Liver (tissue), 3 donors: Measurements from ENCODE around the gene ANK3.

Experiments
- EGR1 ChIP-seq, 2 donors: IDR thresholded peaks; 2 replicates each; pipeline ENCODE4 v1.6.1; 2016 to 2018; ENCODE audit warnings: antibody characterized with exemption in 2 of 2, low read depth in 2 of 2
- FOXA1 ChIP-seq: IDR thresholded peaks from 2 replicates; pipeline ENCODE4 v1.6.1; 2016; ENCODE audit warnings: antibody characterized with exemption
- GABPA ChIP-seq, 2 donors: IDR thresholded peaks in 1 of 2; conservative IDR thresholded peaks in 1 of 2; 2 replicates each; pipeline ENCODE4 v1.6.1; 2016; ENCODE audit warnings: antibody characterized with exemption in 2 of 2, mild to moderate bottlenecking in 1 of 2, moderate library complexity in 1 of 2
- HNF4G ChIP-seq: IDR thresholded peaks from 2 replicates; pipeline ENCODE4 v1.6.1; 2016; ENCODE audit warnings: antibody characterized with exemption
- RAD21 ChIP-seq, 2 donors: IDR thresholded peaks; 2 replicates each; pipeline ENCODE4 v1.6.1; 2016; ENCODE audit warnings: antibody characterized with exemption in 2 of 2, mild to moderate bottlenecking in 2 of 2
- RXRA ChIP-seq, 2 donors: IDR thresholded peaks; 2 replicates each; pipeline ENCODE4 v1.6.1; 2017 to 2018; ENCODE audit warnings: antibody characterized with exemption in 2 of 2, mild to moderate bottlenecking in 1 of 2
- SP1 ChIP-seq: IDR thresholded peaks from 2 replicates; pipeline ENCODE4 v1.6.1; 2018; ENCODE audit warnings: antibody characterized with exemption, mild to moderate bottlenecking
- TF ChIP-seq, protein P1 (sequence below): IDR thresholded peaks from 2 replicates; pipeline ENCODE4 v1.6.1; 2016; ENCODE audit warnings: antibody characterized with exemption, mild to moderate bottlenecking
- TF ChIP-seq, protein P2 (sequence below): fragments of 150-350 bp; IDR thresholded peaks from 2 replicates; pipeline ENCODE4 v1.5.1; 2017; ENCODE audit warnings: improper control_type of control experiment, low read depth, low read length; ENCODE audit not compliant: missing input control
- TF ChIP-seq, protein P3 (sequence below): IDR thresholded peaks from 2 replicates; pipeline ENCODE4 v1.6.1; 2016; ENCODE audit warnings: antibody characterized with exemption
- donor health status: healthy.
- donor health status: healthy.

DNA sequence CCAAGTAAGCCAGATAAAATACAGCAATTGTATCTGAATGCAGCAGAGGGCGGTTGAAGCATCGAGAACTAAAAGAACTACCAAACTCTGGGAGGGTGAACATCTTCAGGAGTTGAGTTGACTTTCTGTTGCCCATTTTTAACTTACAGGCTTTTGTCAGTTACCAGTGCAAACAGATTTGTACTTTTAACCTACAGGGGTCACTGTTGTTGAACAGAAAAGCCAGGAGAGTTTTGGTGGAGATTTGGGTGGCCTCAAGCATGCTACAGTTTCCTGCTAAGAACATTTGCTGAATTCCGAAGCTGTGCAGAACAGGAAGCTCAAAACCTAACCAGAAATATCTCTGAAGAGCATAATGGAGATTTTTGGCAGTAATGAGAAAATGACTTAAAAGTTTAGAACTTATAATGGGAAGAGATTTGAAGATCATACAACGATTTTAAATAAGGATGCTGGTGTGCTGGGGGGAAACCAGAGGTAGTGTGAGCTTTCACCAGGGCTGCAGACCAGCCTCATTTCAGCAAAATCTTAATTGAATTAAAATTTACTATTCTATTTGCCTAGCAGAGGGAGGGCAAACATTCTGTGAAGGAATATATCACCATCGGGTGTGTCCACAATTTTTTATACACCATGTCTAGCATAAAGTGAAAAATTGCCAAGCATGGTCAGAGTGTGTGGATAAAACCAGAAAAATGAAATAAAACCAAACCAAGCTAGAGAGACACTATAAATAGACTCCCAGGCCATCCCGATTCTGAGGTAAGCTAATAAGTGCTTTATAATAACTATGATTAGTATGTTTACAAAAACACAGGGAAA, 274.7 kb downstream of the ANK3 start:
- TF ChIP-seq, protein P1, sequence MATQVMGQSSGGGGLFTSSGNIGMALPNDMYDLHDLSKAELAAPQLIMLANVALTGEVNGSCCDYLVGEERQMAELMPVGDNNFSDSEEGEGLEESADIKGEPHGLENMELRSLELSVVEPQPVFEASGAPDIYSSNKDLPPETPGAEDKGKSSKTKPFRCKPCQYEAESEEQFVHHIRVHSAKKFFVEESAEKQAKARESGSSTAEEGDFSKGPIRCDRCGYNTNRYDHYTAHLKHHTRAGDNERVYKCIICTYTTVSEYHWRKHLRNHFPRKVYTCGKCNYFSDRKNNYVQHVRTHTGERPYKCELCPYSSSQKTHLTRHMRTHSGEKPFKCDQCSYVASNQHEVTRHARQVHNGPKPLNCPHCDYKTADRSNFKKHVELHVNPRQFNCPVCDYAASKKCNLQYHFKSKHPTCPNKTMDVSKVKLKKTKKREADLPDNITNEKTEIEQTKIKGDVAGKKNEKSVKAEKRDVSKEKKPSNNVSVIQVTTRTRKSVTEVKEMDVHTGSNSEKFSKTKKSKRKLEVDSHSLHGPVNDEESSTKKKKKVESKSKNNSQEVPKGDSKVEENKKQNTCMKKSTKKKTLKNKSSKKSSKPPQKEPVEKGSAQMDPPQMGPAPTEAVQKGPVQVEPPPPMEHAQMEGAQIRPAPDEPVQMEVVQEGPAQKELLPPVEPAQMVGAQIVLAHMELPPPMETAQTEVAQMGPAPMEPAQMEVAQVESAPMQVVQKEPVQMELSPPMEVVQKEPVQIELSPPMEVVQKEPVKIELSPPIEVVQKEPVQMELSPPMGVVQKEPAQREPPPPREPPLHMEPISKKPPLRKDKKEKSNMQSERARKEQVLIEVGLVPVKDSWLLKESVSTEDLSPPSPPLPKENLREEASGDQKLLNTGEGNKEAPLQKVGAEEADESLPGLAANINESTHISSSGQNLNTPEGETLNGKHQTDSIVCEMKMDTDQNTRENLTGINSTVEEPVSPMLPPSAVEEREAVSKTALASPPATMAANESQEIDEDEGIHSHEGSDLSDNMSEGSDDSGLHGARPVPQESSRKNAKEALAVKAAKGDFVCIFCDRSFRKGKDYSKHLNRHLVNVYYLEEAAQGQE: no peak
- no peak for TF ChIP-seq SP1
- TF ChIP-seq GABPA (IDR thresholded peaks at IDR 0.05 in 1 of 2, conservative IDR thresholded peaks at IDR 0.05 in 1 of 2): no peak
- TF ChIP-seq HNF4G: no peak
- TF ChIP-seq, protein P2, sequence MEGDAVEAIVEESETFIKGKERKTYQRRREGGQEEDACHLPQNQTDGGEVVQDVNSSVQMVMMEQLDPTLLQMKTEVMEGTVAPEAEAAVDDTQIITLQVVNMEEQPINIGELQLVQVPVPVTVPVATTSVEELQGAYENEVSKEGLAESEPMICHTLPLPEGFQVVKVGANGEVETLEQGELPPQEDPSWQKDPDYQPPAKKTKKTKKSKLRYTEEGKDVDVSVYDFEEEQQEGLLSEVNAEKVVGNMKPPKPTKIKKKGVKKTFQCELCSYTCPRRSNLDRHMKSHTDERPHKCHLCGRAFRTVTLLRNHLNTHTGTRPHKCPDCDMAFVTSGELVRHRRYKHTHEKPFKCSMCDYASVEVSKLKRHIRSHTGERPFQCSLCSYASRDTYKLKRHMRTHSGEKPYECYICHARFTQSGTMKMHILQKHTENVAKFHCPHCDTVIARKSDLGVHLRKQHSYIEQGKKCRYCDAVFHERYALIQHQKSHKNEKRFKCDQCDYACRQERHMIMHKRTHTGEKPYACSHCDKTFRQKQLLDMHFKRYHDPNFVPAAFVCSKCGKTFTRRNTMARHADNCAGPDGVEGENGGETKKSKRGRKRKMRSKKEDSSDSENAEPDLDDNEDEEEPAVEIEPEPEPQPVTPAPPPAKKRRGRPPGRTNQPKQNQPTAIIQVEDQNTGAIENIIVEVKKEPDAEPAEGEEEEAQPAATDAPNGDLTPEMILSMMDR: peak; percentile 53
- no peak for TF ChIP-seq RXRA (IDR thresholded peaks at IDR 0.05)
- no peak for TF ChIP-seq EGR1 (IDR thresholded peaks at IDR 0.05; ENCODE audit: low read depth in 2 of 2)
- TF ChIP-seq, protein P3, sequence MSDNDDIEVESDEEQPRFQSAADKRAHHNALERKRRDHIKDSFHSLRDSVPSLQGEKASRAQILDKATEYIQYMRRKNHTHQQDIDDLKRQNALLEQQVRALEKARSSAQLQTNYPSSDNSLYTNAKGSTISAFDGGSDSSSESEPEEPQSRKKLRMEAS: no peak
- peak; percentile 82 to 87 for TF ChIP-seq RAD21 (IDR thresholded peaks at IDR 0.05)
- no peak for TF ChIP-seq FOXA1
